H1 (cell line): ENCODE results near the gene STAT4. TPM values are rescaled to one million over a fixed set of nuclear protein-coding genes. Genes with fewer than 3 reads are reported as not detected.

ENCODE experiments used
- CTCF ChIA-PET: fragments of 300-600 bp; sonication (Branson Sonifier 250); formaldehyde crosslinking; loops from one replicate; lab custom pipeline; 2021; ENCODE audit not compliant: partially characterized antibody; lab: Charles Lee
- POLR2A ChIA-PET: fragments of 300-600 bp; sonication (Branson Sonifier 250); formaldehyde crosslinking; loops from one replicate; lab custom pipeline; 2021; ENCODE audit warnings: inconsistent platforms; ENCODE audit not compliant: partially characterized antibody; lab: Charles Lee
- DNase-seq, 2 experiments: peaks; one replicate each; pipeline versions ENCODE4 v3.0.0 to v3.0.0-alpha.2; 2010 to 2022; ENCODE audit warnings: low spot score in 2 of 2, low read depth in 1 of 2, mixed read lengths in 1 of 2
- FAIRE-seq: peaks from 2 replicates; lab custom pipeline; 2011; peaks lifted over from hg19 to GRCh38; lab: Jason Lieb, UNC
- H2AFZ ChIP-seq: 2 replicates; pipeline ENCODE4 v1.8.1; 2012; ENCODE audit warnings: low read length, inconsistent platforms
- H2AK5ac ChIP-seq: 2 replicates; pipeline ENCODE4 v1.6.1; 2013; ENCODE audit warnings: low read depth, low read length
- H2BK120ac ChIP-seq: replicated peaks from 2 replicates; pipeline ENCODE3; 2013; ENCODE audit warnings: low read depth, low read length, inconsistent platforms
- H2BK12ac ChIP-seq: 2 replicates; pipeline ENCODE4 v1.6.1; 2013; ENCODE audit warnings: low read depth, low read length
- H2BK15ac ChIP-seq: 2 replicates; pipeline ENCODE4 v1.6.1; 2013; ENCODE audit warnings: low read length
- H2BK20ac ChIP-seq: 2 replicates; pipeline ENCODE4 v1.6.1; 2013; ENCODE audit warnings: low read length
- H2BK5ac ChIP-seq: 2 replicates; pipeline ENCODE4 v1.6.1; 2013; ENCODE audit warnings: low read depth, low read length
- H3K14ac ChIP-seq: 2 replicates; pipeline ENCODE4 v1.6.1; 2013; ENCODE audit warnings: inconsistent platforms; ENCODE audit not compliant: insufficient read length
- H3K18ac ChIP-seq: 2 replicates; pipeline ENCODE4 v1.6.1; 2013; ENCODE audit warnings: low read length; ENCODE audit errors: extremely low read depth
- H3K23ac ChIP-seq: 2 replicates; pipeline ENCODE4 v1.6.1; 2013; ENCODE audit warnings: inconsistent platforms; ENCODE audit not compliant: insufficient read length
- H3K23me2 ChIP-seq: 2 replicates; pipeline ENCODE4 v1.6.1; 2013; ENCODE audit warnings: low read depth, low read length
- H3K27ac ChIP-seq: 2 replicates; pipeline ENCODE4 v1.6.1; 2011; ENCODE audit warnings: low read depth, low read length, inconsistent platforms
- H3K27me3 ChIP-seq, 4 experiments: replicated peaks in 1 of 4; 1 replicate in 1 of 4; 2 replicates in 3 of 4; pipeline versions ENCODE4 v1.6.1 to v1.8.1; 2011 to 2013; ENCODE audit warnings: low read length in 3 of 4, mild to moderate bottlenecking in 3 of 4, inconsistent platforms in 2 of 4, mixed read lengths in 2 of 4, moderate library complexity in 1 of 4; ENCODE audit not compliant: control insufficient read depth in 3 of 4, insufficient read depth in 3 of 4; ENCODE audit errors: extremely low read depth in 1 of 4
- H3K36me3 ChIP-seq, 4 experiments: 2 replicates each; pipeline versions ENCODE4 v1.6.1 to v1.8.1; 2011 to 2013; ENCODE audit warnings: mild to moderate bottlenecking in 4 of 4, low read length in 3 of 4, moderate library complexity in 2 of 4, control low read depth in 1 of 4, inconsistent platforms in 1 of 4; ENCODE audit not compliant: insufficient read depth in 4 of 4, control insufficient read depth in 2 of 4
- H3K4ac ChIP-seq: replicated peaks from 2 replicates; pipeline ENCODE3; 2013; ENCODE audit warnings: low read length, low read depth, mixed read lengths, inconsistent platforms; ENCODE audit not compliant: insufficient read length
- H3K4me1 ChIP-seq, 4 experiments: replicated peaks in 1 of 4; 1 replicate in 1 of 4; 2 replicates in 3 of 4; pipeline versions ENCODE4 v1.6.1 to v1.8.1; 2011 to 2013; ENCODE audit warnings: low read length in 3 of 4, inconsistent platforms in 2 of 4, mixed read lengths in 1 of 4; ENCODE audit not compliant: insufficient read depth in 4 of 4, control insufficient read depth in 3 of 4
- H3K4me2 ChIP-seq, 2 experiments: 2 replicates each; pipeline versions ENCODE4 v1.6.1 to v1.8.1; 2011 to 2013; ENCODE audit warnings: low read depth in 2 of 2, low read length in 2 of 2, control low read depth in 1 of 2, inconsistent platforms in 1 of 2, mild to moderate bottlenecking in 1 of 2; ENCODE audit not compliant: insufficient read depth in 1 of 2
- H3K4me3 ChIP-seq, 4 experiments: fragments of 200-600, 300-600 bp in 1 of 4; sonication (generic), shearing (Covaris generic), sonication (Bioruptor Twin) in 1 of 4; 2 replicates each; pipeline versions ENCODE4 v1.5.1 to v1.8.1; 2011 to 2016; ENCODE audit warnings: low read length in 4 of 4, low read depth in 3 of 4, control low read depth in 2 of 4, inconsistent platforms in 2 of 4, mild to moderate bottlenecking in 2 of 4, mixed read lengths in 1 of 4, moderate library complexity in 1 of 4; ENCODE audit not compliant: insufficient read depth in 2 of 4; ENCODE audit errors: extremely low read depth in 1 of 4
- H3K56ac ChIP-seq: replicated peaks from 2 replicates; pipeline ENCODE3; 2013; ENCODE audit warnings: low read depth, mild to moderate bottlenecking, mixed read lengths, low read length, inconsistent platforms; ENCODE audit not compliant: insufficient read length
- H3K79me1 ChIP-seq: 2 replicates; pipeline ENCODE4 v1.6.1; 2013; ENCODE audit warnings: low read depth, low read length, control low read depth
- H3K79me2 ChIP-seq, 2 experiments: 2 replicates each; pipeline versions ENCODE4 v1.6.1 to v1.8.1; 2012 to 2013; ENCODE audit warnings: low read length in 2 of 2, mild to moderate bottlenecking in 2 of 2, inconsistent platforms in 1 of 2; ENCODE audit not compliant: insufficient read depth in 2 of 2, control insufficient read depth in 1 of 2
- H3K9ac ChIP-seq, 4 experiments: replicated peaks in 1 of 4; 1 replicate in 1 of 4; 2 replicates in 3 of 4; pipeline versions ENCODE4 v1.6.1 to v1.8.1; 2011 to 2013; ENCODE audit warnings: low read depth in 3 of 4, low read length in 3 of 4, control low read depth in 2 of 4, mild to moderate bottlenecking in 2 of 4, moderate library complexity in 2 of 4, inconsistent platforms in 1 of 4; ENCODE audit errors: extremely low read depth in 1 of 4
- H3K9me3 ChIP-seq, 2 experiments: 2 replicates each; pipeline versions ENCODE4 v1.6.1 to v1.8.1; 2012 to 2013; ENCODE audit warnings: mild to moderate bottlenecking in 2 of 2, moderate library complexity in 2 of 2, control low read depth in 1 of 2, inconsistent platforms in 1 of 2, low read depth in 1 of 2, low read length in 1 of 2, mixed read lengths in 1 of 2; ENCODE audit not compliant: insufficient read depth in 2 of 2
- H4K20me1 ChIP-seq, 2 experiments: replicated peaks in 1 of 2; 2 replicates each; pipeline versions ENCODE3 to v1.8.1; 2011 to 2013; ENCODE audit warnings: inconsistent platforms in 2 of 2, low read length in 2 of 2, mild to moderate bottlenecking in 1 of 2; ENCODE audit not compliant: insufficient read depth in 2 of 2, control insufficient read depth in 1 of 2
- H4K5ac ChIP-seq: 2 replicates; pipeline ENCODE4 v1.6.1; 2013; ENCODE audit warnings: low read length, low read depth, mixed read lengths, inconsistent platforms; ENCODE audit not compliant: insufficient read length
- H4K8ac ChIP-seq: 2 replicates; pipeline ENCODE4 v1.8.0; 2013; ENCODE audit warnings: mild to moderate bottlenecking, moderate library complexity, low read length, inconsistent platforms; ENCODE audit not compliant: insufficient read depth; ENCODE audit errors: extremely low read depth
- H4K91ac ChIP-seq: replicated peaks from 2 replicates; pipeline ENCODE3; 2013; ENCODE audit warnings: low read length, mixed read lengths, inconsistent platforms; ENCODE audit not compliant: insufficient read length
- E2F6 ChIP-seq: IDR thresholded peaks from 2 replicates; pipeline ENCODE4 v1.6.1; 2012; ENCODE audit warnings: inconsistent platforms
- EGR1 ChIP-seq: IDR thresholded peaks from 2 replicates; pipeline ENCODE4 v1.6.1; 2011; ENCODE audit warnings: low read depth, low read length, borderline replicate concordance
- PHF8 ChIP-seq: fragments of 200-600 bp; sonication (generic); conservative IDR thresholded peaks from 2 replicates; pipeline ENCODE4 v1.7.1; 2012; ENCODE audit warnings: low read depth, mild to moderate bottlenecking, inconsistent platforms, low read length, moderate library complexity
- RXRA ChIP-seq: IDR thresholded peaks from 2 replicates; pipeline ENCODE4 v1.6.1; 2011; ENCODE audit warnings: low read depth, mild to moderate bottlenecking, low read length, moderate library complexity; ENCODE audit not compliant: insufficient read depth
- SAP30 ChIP-seq: fragments of 300-600 bp; sonication (generic); IDR thresholded peaks from 2 replicates; pipeline ENCODE4 v1.7.1; 2012; ENCODE audit warnings: low read length, moderate library complexity, mild to moderate bottlenecking, inconsistent platforms; ENCODE audit not compliant: insufficient read depth, insufficient replicate concordance
- SP1 ChIP-seq: IDR thresholded peaks from 2 replicates; pipeline ENCODE4 v1.6.1; 2011; ENCODE audit warnings: low read depth, low read length
- SRF ChIP-seq: IDR thresholded peaks from 2 replicates; pipeline ENCODE4 v1.6.1; 2011; ENCODE audit warnings: mild to moderate bottlenecking, low read depth, low read length, moderate library complexity
- TEAD4 ChIP-seq: IDR thresholded peaks from 2 replicates; pipeline ENCODE4 v1.6.1; 2012; ENCODE audit warnings: low read depth, low read length, inconsistent platforms, mixed read lengths
- WGBS, 2 experiments: shearing (Covaris generic) in 1 of 2; methylation state at CpG; one replicate each; pipeline versions ENCODE4 v1.1.6 to v1.1.7; 2013 to 2015; ENCODE audit warnings: low lambda C conversion rate in 2 of 2, mixed read lengths in 2 of 2, inconsistent platforms in 1 of 2, low coverage in 1 of 2, missing lambda C conversion rate in 1 of 2; ENCODE audit not compliant: insufficient replicate concordance in 2 of 2, insufficient coverage in 1 of 2, insufficient read length in 1 of 2; ENCODE audit errors: extremely low coverage in 1 of 2, missing lambda C conversion rate in 1 of 2; 5-methylcytosine and 5-hydroxymethylcytosine counted together
- polyA plus RNA-seq, 7 experiments: library from polyadenylated mRNA; depleted of rRNA in 3 of 7; stranded (reverse) in 5 of 7; unstranded in 2 of 7; fragments of >200 nt in 5 of 7; fragments of 200-250 nt in 2 of 7; gene quantifications; 1 replicate in 5 of 7; 2 replicates in 1 of 7; 4 replicates in 1 of 7; pipeline versions ENCODE4 v1.2.1 to v1.2.3, GENCODE V29; 2011 to 2013; ENCODE audit warnings: missing spikeins in 2 of 7, mixed read lengths in 2 of 7
- total RNA-seq: library from RNA; stranded (reverse); fragmentation: NEBNext Ultra II Directional; extraction: Animal tissue kit (Norgen Biotek cat#: 25700); gene quantifications from 2 replicates; pipeline ENCODE4 v1.2.1, GENCODE V29; 2021
- TF ChIP-seq, protein P1 (sequence below): IDR thresholded peaks from 2 replicates; pipeline ENCODE4 v1.6.1; 2012; ENCODE audit warnings: low read length, inconsistent platforms

Gene STAT4
- total and polyA plus RNA-seq, 2 of the 8 experiments (the other 6 are each of a cell fraction or from before 2014, with no cell fraction given), result 0.36 to 0.63 TPM

- H2BK12ac ChIP-seq, result no peak overlapping the region
- no peak overlapping the region for H2BK20ac ChIP-seq
- H2BK15ac ChIP-seq, result no peak overlapping the region
- H4K5ac ChIP-seq, result no peak overlapping the region
- no peaks in the 10 kb centered on the region for H3K23me2 ChIP-seq
- no peak for FAIRE-seq
- H3K27me3 ChIP-seq, result no peaks in the 10 kb centered on the region
- no peak overlapping the region for H2AK5ac ChIP-seq
- no peak overlapping the region for H3K14ac ChIP-seq
- H3K27ac ChIP-seq, result no peak overlapping the region
- H4K20me1 ChIP-seq, result no peaks in the 10 kb centered on the region
- no peak for TF ChIP-seq SP1
- TF ChIP-seq RXRA, result no peak
- no peak for TF ChIP-seq E2F6
- no peak for TF ChIP-seq TEAD4
- no peak for TF ChIP-seq SAP30
- TF ChIP-seq EGR1, result no peak
- no peak for TF ChIP-seq SRF
- TF ChIP-seq, protein P1, sequence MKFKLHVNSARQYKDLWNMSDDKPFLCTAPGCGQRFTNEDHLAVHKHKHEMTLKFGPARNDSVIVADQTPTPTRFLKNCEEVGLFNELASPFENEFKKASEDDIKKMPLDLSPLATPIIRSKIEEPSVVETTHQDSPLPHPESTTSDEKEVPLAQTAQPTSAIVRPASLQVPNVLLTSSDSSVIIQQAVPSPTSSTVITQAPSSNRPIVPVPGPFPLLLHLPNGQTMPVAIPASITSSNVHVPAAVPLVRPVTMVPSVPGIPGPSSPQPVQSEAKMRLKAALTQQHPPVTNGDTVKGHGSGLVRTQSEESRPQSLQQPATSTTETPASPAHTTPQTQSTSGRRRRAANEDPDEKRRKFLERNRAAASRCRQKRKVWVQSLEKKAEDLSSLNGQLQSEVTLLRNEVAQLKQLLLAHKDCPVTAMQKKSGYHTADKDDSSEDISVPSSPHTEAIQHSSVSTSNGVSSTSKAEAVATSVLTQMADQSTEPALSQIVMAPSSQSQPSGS, result no peak
- TF ChIP-seq PHF8, result no peak
- no peaks in the 10 kb centered on the region for H3K79me1 ChIP-seq
- no peak overlapping the region for H4K91ac ChIP-seq
- no peak overlapping the region for H3K9ac ChIP-seq
- ChIA-PET POLR2A (no interaction called here), CTCF (interaction anchor here (0.8 to 1.1 kb wide), 3 partner anchors 10 to 40 kb away, joined by 3 read pairs; no protein-coding TSS in a partner anchor)
- H3K4me3 ChIP-seq, result no peak overlapping the region
- WGBS, 2 experiments, result 95% methylated on average over 2 of the region's 2 CpGs; no CpG with 5 or more reads in 1 of the 2 experiments
- no peak overlapping the region for H3K56ac ChIP-seq
- H2BK120ac ChIP-seq, result no peak overlapping the region
- DNase-seq, result no peak
- H3K79me2 ChIP-seq, result no peaks in the 10 kb centered on the region
- no peaks in the 10 kb centered on the region for H3K36me3 ChIP-seq
- no peak overlapping the region for H2AFZ ChIP-seq
- no peak overlapping the region for H3K4me2 ChIP-seq
- H3K9me3 ChIP-seq, result no peaks in the 10 kb centered on the region
- no peak overlapping the region for H3K23ac ChIP-seq
- no peak overlapping the region for H4K8ac ChIP-seq
- no peak overlapping the region for H2BK5ac ChIP-seq
- H3K4me1 ChIP-seq, result peaks cover 0 to 3% (median 0%) of the 10 kb centered on the region in 4 experiments; a peak in 1 of 7 replicates
- no peak overlapping the region for H3K18ac ChIP-seq
- H3K4ac ChIP-seq, result no peak overlapping the region
Measured at GRCh38 chr2:191177751-191178736, 27.2 kb upstream of the STAT4 start.
